WTC11 (cell line): ENCODE data around the gene NPC2.

Experiments used
- ESRRA ChIP-seq: sonication (generic); formaldehyde crosslinking; IDR thresholded peaks from 2 replicates; pipeline ENCODE4 v1.8.1; 2022; ENCODE audit warnings: mild to moderate bottlenecking, missing genetic modification reagents, borderline replicate concordance
- ETV6 ChIP-seq: sonication (generic); formaldehyde crosslinking; IDR thresholded peaks from 2 replicates; pipeline ENCODE4 v1.8.1; 2022; ENCODE audit warnings: mild to moderate bottlenecking, missing genetic modification reagents
- FOXJ3 ChIP-seq: sonication (generic); formaldehyde crosslinking; IDR thresholded peaks from 2 replicates; pipeline ENCODE4 v1.9.0; 2021; ENCODE audit warnings: missing genetic modification reagents, mild to moderate bottlenecking, borderline replicate concordance
- JUN ChIP-seq: sonication (generic); formaldehyde crosslinking; IDR thresholded peaks from 2 replicates; pipeline ENCODE4 v1.8.0; 2023; ENCODE audit warnings: mild to moderate bottlenecking, missing genetic modification reagents
- RELA ChIP-seq: sonication (generic); formaldehyde crosslinking; IDR thresholded peaks from 2 replicates; pipeline ENCODE4 v1.8.1; 2022; ENCODE audit warnings: missing genetic modification reagents, mild to moderate bottlenecking, borderline replicate concordance
- SMAD4 ChIP-seq: sonication (generic); formaldehyde crosslinking; IDR thresholded peaks from 2 replicates; pipeline ENCODE4 v1.8.0; 2022; ENCODE audit warnings: mild to moderate bottlenecking, missing genetic modification reagents
- TF ChIP-seq, protein P1 (sequence below): fragments of 200-600 bp; IDR thresholded peaks from 2 replicates; pipeline ENCODE4 v1.8.0; 2022; ENCODE audit warnings: antibody characterized with exemption
- TF ChIP-seq, protein P2 (sequence below): sonication (generic); formaldehyde crosslinking; IDR thresholded peaks from 2 replicates; pipeline ENCODE4 v1.8.0; 2023; ENCODE audit warnings: missing genetic modification reagents, mild to moderate bottlenecking, borderline replicate concordance
- TF ChIP-seq, protein P3 (sequence below): sonication (generic); formaldehyde crosslinking; IDR thresholded peaks from 2 replicates; pipeline ENCODE4 v1.8.1; 2022; ENCODE audit warnings: mild to moderate bottlenecking, moderate library complexity, missing genetic modification reagents
- TF ChIP-seq, protein P4 (sequence below): sonication (generic); formaldehyde crosslinking; IDR thresholded peaks from 2 replicates; pipeline ENCODE4 v1.8.1; 2023; ENCODE audit warnings: mild to moderate bottlenecking, moderate library complexity, missing genetic modification reagents
- TF ChIP-seq, protein P5 (sequence below): sonication (generic); formaldehyde crosslinking; IDR thresholded peaks from 2 replicates; pipeline ENCODE4 v1.8.1; 2023; ENCODE audit warnings: mild to moderate bottlenecking, missing genetic modification reagents, moderate library complexity
- TF ChIP-seq, protein P6 (sequence below): sonication (generic); formaldehyde crosslinking; IDR thresholded peaks from 2 replicates; pipeline ENCODE4 v1.8.1; 2023; ENCODE audit warnings: mild to moderate bottlenecking, missing genetic modification reagents, moderate library complexity

DNA sequence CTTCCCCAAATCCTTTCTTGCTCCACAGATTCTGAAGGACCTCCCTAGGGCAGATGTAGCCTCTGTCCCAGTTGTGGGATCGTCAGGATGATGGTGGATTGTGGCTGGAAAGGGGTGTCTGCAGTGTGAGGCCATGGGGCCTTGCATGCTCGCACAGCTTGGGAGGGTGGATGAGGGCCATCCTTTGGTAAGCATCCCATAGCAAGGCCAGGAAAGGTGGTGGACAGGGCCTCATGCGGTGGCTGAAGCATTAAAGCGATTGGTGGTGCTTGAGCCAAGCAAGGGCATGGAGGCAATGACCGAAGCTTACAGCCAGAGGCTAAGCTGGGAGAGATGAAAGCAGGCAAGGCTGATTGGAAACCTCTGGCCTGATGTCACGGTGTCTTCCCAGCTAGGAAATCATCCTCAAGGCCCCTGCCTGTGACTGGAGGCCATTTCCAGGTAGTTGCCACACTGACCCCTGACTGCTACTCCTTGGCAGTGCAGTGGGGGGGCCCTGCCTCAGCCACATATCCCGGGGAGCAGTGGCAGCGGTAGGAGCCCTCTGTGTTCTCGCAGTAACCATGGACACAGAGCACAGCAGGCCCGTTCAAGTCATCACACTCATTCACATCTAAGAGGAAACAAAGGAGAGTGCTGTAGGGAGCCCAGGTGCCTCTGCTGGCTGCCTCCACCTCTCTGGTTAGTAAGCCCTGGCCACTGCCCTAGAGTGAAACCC lies 7.5 kb upstream of the NPC2 start:
- TF ChIP-seq, protein P1, sequence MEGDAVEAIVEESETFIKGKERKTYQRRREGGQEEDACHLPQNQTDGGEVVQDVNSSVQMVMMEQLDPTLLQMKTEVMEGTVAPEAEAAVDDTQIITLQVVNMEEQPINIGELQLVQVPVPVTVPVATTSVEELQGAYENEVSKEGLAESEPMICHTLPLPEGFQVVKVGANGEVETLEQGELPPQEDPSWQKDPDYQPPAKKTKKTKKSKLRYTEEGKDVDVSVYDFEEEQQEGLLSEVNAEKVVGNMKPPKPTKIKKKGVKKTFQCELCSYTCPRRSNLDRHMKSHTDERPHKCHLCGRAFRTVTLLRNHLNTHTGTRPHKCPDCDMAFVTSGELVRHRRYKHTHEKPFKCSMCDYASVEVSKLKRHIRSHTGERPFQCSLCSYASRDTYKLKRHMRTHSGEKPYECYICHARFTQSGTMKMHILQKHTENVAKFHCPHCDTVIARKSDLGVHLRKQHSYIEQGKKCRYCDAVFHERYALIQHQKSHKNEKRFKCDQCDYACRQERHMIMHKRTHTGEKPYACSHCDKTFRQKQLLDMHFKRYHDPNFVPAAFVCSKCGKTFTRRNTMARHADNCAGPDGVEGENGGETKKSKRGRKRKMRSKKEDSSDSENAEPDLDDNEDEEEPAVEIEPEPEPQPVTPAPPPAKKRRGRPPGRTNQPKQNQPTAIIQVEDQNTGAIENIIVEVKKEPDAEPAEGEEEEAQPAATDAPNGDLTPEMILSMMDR = no peak
- TF ChIP-seq SMAD4 (CRISPR knock-in tag) (no peak), ESRRA (no peak), JUN (CRISPR knock-in tag) (no peak), RELA (CRISPR knock-in tag) (no peak), FOXJ3 (CRISPR knock-in tag) (no peak), ETV6 (CRISPR knock-in tag) (peak; percentile 13; the same call in 1 of the 2 replicates)
- TF ChIP-seq, protein P2, sequence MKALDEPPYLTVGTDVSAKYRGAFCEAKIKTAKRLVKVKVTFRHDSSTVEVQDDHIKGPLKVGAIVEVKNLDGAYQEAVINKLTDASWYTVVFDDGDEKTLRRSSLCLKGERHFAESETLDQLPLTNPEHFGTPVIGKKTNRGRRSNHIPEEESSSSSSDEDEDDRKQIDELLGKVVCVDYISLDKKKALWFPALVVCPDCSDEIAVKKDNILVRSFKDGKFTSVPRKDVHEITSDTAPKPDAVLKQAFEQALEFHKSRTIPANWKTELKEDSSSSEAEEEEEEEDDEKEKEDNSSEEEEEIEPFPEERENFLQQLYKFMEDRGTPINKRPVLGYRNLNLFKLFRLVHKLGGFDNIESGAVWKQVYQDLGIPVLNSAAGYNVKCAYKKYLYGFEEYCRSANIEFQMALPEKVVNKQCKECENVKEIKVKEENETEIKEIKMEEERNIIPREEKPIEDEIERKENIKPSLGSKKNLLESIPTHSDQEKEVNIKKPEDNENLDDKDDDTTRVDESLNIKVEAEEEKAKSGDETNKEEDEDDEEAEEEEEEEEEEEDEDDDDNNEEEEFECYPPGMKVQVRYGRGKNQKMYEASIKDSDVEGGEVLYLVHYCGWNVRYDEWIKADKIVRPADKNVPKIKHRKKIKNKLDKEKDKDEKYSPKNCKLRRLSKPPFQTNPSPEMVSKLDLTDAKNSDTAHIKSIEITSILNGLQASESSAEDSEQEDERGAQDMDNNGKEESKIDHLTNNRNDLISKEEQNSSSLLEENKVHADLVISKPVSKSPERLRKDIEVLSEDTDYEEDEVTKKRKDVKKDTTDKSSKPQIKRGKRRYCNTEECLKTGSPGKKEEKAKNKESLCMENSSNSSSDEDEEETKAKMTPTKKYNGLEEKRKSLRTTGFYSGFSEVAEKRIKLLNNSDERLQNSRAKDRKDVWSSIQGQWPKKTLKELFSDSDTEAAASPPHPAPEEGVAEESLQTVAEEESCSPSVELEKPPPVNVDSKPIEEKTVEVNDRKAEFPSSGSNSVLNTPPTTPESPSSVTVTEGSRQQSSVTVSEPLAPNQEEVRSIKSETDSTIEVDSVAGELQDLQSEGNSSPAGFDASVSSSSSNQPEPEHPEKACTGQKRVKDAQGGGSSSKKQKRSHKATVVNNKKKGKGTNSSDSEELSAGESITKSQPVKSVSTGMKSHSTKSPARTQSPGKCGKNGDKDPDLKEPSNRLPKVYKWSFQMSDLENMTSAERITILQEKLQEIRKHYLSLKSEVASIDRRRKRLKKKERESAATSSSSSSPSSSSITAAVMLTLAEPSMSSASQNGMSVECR (CRISPR knock-in tag) = no peak
- TF ChIP-seq, protein P3, sequence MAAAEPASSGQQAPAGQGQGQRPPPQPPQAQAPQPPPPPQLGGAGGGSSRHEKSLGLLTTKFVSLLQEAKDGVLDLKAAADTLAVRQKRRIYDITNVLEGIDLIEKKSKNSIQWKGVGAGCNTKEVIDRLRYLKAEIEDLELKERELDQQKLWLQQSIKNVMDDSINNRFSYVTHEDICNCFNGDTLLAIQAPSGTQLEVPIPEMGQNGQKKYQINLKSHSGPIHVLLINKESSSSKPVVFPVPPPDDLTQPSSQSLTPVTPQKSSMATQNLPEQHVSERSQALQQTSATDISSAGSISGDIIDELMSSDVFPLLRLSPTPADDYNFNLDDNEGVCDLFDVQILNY (CRISPR knock-in tag) = no peak
- TF ChIP-seq, protein P4, sequence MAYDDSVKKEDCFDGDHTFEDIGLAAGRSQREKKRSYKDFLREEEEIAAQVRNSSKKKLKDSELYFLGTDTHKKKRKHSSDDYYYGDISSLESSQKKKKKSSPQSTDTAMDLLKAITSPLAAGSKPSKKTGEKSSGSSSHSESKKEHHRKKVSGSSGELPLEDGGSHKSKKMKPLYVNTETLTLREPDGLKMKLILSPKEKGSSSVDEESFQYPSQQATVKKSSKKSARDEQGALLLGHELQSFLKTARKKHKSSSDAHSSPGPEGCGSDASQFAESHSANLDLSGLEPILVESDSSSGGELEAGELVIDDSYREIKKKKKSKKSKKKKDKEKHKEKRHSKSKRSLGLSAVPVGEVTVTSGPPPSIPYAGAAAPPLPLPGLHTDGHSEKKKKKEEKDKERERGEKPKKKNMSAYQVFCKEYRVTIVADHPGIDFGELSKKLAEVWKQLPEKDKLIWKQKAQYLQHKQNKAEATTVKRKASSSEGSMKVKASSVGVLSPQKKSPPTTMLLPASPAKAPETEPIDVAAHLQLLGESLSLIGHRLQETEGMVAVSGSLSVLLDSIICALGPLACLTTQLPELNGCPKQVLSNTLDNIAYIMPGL (CRISPR knock-in tag) = no peak
- TF ChIP-seq, protein P5, sequence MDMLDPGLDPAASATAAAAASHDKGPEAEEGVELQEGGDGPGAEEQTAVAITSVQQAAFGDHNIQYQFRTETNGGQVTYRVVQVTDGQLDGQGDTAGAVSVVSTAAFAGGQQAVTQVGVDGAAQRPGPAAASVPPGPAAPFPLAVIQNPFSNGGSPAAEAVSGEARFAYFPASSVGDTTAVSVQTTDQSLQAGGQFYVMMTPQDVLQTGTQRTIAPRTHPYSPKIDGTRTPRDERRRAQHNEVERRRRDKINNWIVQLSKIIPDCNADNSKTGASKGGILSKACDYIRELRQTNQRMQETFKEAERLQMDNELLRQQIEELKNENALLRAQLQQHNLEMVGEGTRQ (CRISPR knock-in tag) = no peak
- TF ChIP-seq, protein P6, sequence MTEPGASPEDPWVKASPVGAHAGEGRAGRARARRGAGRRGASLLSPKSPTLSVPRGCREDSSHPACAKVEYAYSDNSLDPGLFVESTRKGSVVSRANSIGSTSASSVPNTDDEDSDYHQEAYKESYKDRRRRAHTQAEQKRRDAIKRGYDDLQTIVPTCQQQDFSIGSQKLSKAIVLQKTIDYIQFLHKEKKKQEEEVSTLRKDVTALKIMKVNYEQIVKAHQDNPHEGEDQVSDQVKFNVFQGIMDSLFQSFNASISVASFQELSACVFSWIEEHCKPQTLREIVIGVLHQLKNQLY (CRISPR knock-in tag) = no peak
